ENCODE measurements around the gene LKAAEAR1.
"Not testable (repeated sequence)": the region's sequence is repeated elsewhere in the genome, so short reads cannot be mapped to it uniquely, and the experiment has no call there.

The LKAAEAR1 gene

GRCh38 chr20:64083804-64084684, at the start of gene LKAAEAR1:
Gene LKAAEAR1, minus strand, starts transcription at chr20:64084398. Its CDS starts 179 bp downstream, at chr20:64084219.
- DNase-seq, result no peak

- DNase-seq, result peak; percentile 50
These were observed 47.2 kb upstream of the LKAAEAR1 start for GRCh38 chr20:64131406-64131805.

GRCh38 chr20:64130876-64131275, 46.7 kb upstream of the LKAAEAR1 start:
- no peak for DNase-seq

- DNase-seq, result no peak
These were observed 46.1 kb upstream of the LKAAEAR1 start for GRCh38 chr20:64130271-64130670.

- DNase-seq, result no peak
These were observed 45.1 kb upstream of the LKAAEAR1 start for GRCh38 chr20:64129146-64129782.

- DNase-seq, result not testable (repeated sequence)
These were observed 39.3 kb upstream of the LKAAEAR1 start for GRCh38 chr20:64123517-64123916.

- not testable (repeated sequence) for DNase-seq
These were observed 38.7 kb upstream of the LKAAEAR1 start for GRCh38 chr20:64122927-64123326.

- no peak for DNase-seq
These were observed 37.4 kb upstream of the LKAAEAR1 start for GRCh38 chr20:64121586-64121985.

GRCh38 chr20:64119681-64120341, 35.6 kb upstream of the LKAAEAR1 start:
- DNase-seq, result no peak

GRCh38 chr20:64119301-64119680, 35.1 kb upstream of the LKAAEAR1 start:
- no peak for DNase-seq

- DNase-seq, result not testable (repeated sequence)
These were observed 33.2 kb upstream of the LKAAEAR1 start for GRCh38 chr20:64117432-64117777.

- no peak for DNase-seq
These were observed 32.6 kb upstream of the LKAAEAR1 start for GRCh38 chr20:64116541-64117431.

- no peak for DNase-seq
These were observed 31.8 kb upstream of the LKAAEAR1 start for GRCh38 chr20:64116016-64116415.

GRCh38 chr20:64115171-64115911, 31.1 kb upstream of the LKAAEAR1 start:
- no peak for DNase-seq

- no peak for DNase-seq
These were observed 30.3 kb upstream of the LKAAEAR1 start for GRCh38 chr20:64114356-64114971.

- no peak for DNase-seq
These were observed 29.7 kb upstream of the LKAAEAR1 start for GRCh38 chr20:64113796-64114355.

- no peak for DNase-seq
These were observed 29.2 kb upstream of the LKAAEAR1 start for GRCh38 chr20:64113444-64113775.

- DNase-seq, result no peak
These were observed 28.7 kb upstream of the LKAAEAR1 start for GRCh38 chr20:64112691-64113443.

GRCh38 chr20:64111841-64112641, 27.8 kb upstream of the LKAAEAR1 start:
- DNase-seq, result no peak

Data from NCI-H2029 (cell line).